ENCODE results near the gene RRP12.

RRP12 gene

DNA sequence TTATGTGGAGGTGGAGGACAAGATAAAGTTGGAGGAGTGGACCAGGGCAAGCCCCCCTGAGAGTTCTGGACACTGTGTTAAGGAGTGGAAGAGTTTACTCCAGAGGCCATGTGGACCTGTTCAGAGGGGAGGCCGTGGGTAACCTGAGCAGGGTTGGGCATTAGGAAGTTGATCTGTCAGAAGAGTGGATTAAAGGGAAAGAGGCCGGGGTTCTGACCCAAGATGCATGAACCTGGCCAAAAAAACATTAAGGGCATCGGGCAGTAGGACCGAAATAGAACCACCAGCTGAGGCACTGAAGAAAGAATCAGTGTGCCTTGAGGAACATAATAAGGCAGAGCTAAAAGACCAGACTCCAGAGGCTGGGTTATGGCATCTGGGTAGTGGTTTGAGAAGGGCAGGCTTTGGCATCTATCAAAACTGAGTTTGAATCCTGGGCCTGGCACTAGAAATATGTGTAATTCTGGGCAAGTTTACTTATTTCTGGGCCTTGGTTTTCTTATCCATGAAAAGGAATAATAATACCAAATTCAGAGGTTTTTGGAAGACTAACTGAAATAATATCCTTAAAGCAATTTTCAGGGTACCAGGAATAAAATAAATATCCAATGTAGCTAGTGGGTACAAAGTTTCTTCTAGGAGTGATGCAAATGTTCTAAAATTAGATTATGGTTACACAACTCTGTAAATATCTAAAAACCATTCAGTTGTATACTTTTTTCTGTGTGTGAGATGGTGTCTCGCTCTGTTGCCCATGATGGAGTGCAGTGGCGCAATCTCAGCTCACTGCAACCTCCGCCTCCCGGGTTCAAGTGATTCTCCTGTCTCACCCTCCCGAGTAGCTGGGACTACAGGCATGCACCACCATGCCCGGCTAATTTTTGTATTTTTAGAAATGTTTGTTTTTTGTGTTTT lies 93.0 kb downstream of the RRP12 start:
- DNase-seq, result no peak

DNA sequence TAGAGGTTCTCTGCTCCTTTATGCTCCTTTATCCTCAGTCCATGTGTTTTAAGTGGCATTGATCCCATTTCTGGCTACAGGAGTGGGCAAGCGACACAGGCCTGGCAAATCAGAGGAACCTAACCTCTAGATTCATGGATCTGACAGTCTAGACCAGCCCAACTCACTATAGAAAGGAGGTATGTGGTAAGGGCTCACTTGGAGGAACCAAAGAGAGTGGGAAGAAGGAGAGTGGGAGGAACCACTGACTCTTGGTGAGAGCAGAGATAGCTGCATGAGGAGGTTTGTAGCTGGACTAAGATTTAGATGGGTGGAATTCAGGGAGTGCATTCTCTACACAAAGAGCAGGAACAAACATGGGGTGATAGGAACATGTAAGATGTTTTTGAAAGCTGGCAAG lies 93.7 kb downstream of the RRP12 start:
- DNase-seq, result peak; percentile 28

Measured in OCI-M1 (cell line).